ENCODE measurements around the gene PRR7. TPM values are rescaled to one million over a fixed set of nuclear protein-coding genes. Genes with fewer than 3 reads are reported as not detected.

Gene PRR7
- polyA plus RNA-seq, 1 of the 3 experiments (the other 2 are of a cell fraction) = 17.1 TPM

DNA sequence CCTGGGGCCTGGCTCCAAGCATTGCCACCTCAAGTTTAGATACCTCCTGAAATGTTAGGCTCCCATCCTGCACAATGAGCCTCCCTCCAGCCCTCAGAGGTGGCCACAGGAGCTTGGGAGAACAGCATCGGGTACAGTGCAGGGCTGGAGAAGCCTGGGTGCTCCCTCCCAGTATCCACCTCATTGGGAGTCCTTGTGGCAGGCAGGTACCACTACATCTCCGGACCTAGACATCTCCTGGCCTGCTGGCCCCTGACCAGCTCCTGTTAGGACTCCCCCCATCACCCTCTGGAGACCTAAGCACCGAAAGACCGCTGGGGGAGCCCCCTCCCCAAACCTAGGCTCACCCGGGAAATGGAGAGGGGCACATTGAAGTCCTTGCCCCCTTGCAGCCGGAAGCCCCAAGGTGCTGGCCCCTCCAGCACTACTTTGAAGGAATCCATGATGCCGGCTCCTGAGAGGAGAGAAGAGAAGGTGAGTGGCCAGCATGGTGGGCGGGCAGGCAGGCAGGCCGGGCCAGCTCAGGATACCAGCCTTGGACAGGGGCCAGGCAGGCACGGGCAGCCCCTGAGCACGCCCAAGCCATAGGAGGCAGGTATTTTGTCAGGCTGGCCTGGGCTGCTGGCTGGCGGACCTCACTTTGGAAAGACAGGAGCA lies 49.6 kb downstream of the PRR7 start (continued):
- TF ChIP-seq EP300 (IDR thresholded peaks at IDR 0.05; ENCODE audit: borderline replicate concordance in 1 of 2, low read depth in 1 of 2, low read length in 1 of 2) (no peak), EZH2phosphoT487 (IDR thresholded peaks at IDR 0.05; ENCODE audit: borderline replicate concordance, low read depth) (no peak)

DNA sequence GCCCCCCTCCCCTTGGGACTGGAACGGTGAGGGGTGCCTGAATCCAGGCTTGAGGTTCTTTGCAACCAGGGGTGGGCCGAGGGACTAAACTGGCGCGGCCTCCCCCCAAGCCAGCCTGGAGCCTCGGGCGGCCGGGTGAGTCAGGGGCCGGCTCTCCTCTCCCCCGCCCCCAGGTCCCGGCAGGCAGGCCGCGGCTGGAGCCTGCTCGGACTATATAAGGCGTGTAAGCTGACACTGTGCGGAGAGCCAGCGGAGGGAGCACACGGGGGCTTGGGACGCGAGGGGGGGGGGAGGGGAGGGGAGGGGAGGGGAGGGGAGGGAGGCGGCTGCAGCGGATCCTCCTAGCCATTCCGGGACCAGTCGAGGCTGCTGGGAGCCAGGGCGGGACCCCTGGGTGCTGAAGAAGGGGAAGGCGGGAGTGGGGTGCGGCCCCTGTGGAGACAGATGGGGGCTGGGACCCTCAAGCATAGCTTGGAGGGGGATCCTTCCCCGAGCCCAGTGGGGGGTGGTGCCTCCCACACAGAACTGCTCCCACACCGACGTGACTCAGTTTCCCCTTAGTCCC lies 50.2 kb downstream of the PRR7 start:
- peaks cover 51% of the 10 kb centered on the region for H3K79me2 ChIP-seq (ENCODE audit: insufficient read depth)
- H3K27ac ChIP-seq (ENCODE audit: low read depth in 2 of 2, low read length in 1 of 2) = peak overlapping the region; percentile 80 to 94
- CTCF ChIA-PET = interaction anchor here (1.1 to 15.9 kb wide), 10 partner anchors 19 to 302 kb away, joined by 3 to 228 read pairs (median 20); partner anchors contain the start of genes DBN1 and PRR7
- H3K9me2 ChIP-seq = no peaks in the 10 kb centered on the region
- no peaks in the 10 kb centered on the region for H3K27me3 ChIP-seq (ENCODE audit: insufficient read depth)
- H3K4me3 ChIP-seq (ENCODE audit: low read depth in 2 of 2, low read length in 1 of 2) = peak overlapping the region; percentile 83 to 94
- WGBS (ENCODE audit: low lambda C conversion rate) = 3% methylated on average over 19 of the region's 29 CpGs
- no peak overlapping the region for H2AFZ ChIP-seq (ENCODE audit: low read depth)
- H3K4me1 ChIP-seq (ENCODE audit: control insufficient read depth in 1 of 2, insufficient read depth in 2 of 2, low read depth in 1 of 2, low read length in 1 of 2) = peaks cover 33 to 62% of the 10 kb centered on the region in 2 experiments; a peak in 3 of 4 replicates
- peaks cover 44% of the 10 kb centered on the region for H4K20me1 ChIP-seq (ENCODE audit: insufficient read depth)
- peaks cover 18% of the 10 kb centered on the region in 2 experiments for H3K36me3 ChIP-seq (replicated peaks in 1 of 2; ENCODE audit: control insufficient read depth in 1 of 2, insufficient read depth in 2 of 2, low read length in 1 of 2)
- no peaks in the 10 kb centered on the region for H3K9me3 ChIP-seq
- H3K4me2 ChIP-seq = peak overlapping the region; percentile 94
- peaks cover 23% of the 10 kb centered on the region for H3F3A ChIP-seq (replicated peaks; ENCODE audit: insufficient read depth)
- POLR2A ChIA-PET = interaction anchor here (0.6 to 6.7 kb wide), 9 partner anchors 19 to 562 kb away, joined by 3 to 43 read pairs (median 4); partner anchors contain the start of gene DDX41
- peak; percentile 83 for DNase-seq
- peak overlapping the region; percentile 93 for H3K9ac ChIP-seq
- TF ChIP-seq RXRA (IDR thresholded peaks at IDR 0.05; ENCODE audit: borderline replicate concordance, low read depth) (no peak; the same call in 1 of the 2 replicates), RFX5 (IDR thresholded peaks at IDR 0.05; ENCODE audit: low read length) (no peak), TAF1 (IDR thresholded peaks at IDR 0.05; ENCODE audit: borderline replicate concordance, low read depth, low read length) (peak; percentile 39; the same call in 1 of the 2 replicates), ELF1 (IDR thresholded peaks at IDR 0.05) (no peak), POLR2AphosphoS5 (IDR thresholded peaks at IDR 0.05; ENCODE audit: low read depth, low read length) (peak; percentile 42; the same call in 1 of the 2 replicates), CHD2 (IDR thresholded peaks at IDR 0.05; ENCODE audit: low read length, partially characterized antibody) (peak; percentile 49), RCOR1 (IDR thresholded peaks at IDR 0.05; ENCODE audit: low read length) (no peak), EP300 (IDR thresholded peaks at IDR 0.05; ENCODE audit: borderline replicate concordance in 1 of 2, low read depth in 1 of 2, low read length in 1 of 2) (peak in 1 of 2 experiments; percentile 22; a peak in 1 of 4 replicates), MXI1 (IDR thresholded peaks at IDR 0.05; ENCODE audit: low read depth, low read length) (no peak), SIN3A (IDR thresholded peaks at IDR 0.05; ENCODE audit: borderline replicate concordance, low read depth, low read length) (no peak), NRF1 (IDR thresholded peaks at IDR 0.05; ENCODE audit: low read depth, low read length) (no peak), JUND (IDR thresholded peaks at IDR 0.05) (no peak), FOSL2 (IDR thresholded peaks at IDR 0.05; ENCODE audit: borderline replicate concordance, low read depth) (peak; percentile 48; the same call in 1 of the 2 replicates), FOXM1 (IDR thresholded peaks at IDR 0.05; ENCODE audit: low read depth) (no peak; the same call in 1 of the 2 replicates), FOXJ3 (CRISPR knock-in tag; IDR thresholded peaks at IDR 0.05) (no peak), NFIC (IDR thresholded peaks at IDR 0.05; ENCODE audit: borderline replicate concordance) (peak; percentile 3), EZH2phosphoT487 (IDR thresholded peaks at IDR 0.05; ENCODE audit: borderline replicate concordance, low read depth) (no peak), TCF12 (IDR thresholded peaks at IDR 0.05) (no peak; the same call in 1 of the 2 replicates)
- TF ChIP-seq, protein P1, sequence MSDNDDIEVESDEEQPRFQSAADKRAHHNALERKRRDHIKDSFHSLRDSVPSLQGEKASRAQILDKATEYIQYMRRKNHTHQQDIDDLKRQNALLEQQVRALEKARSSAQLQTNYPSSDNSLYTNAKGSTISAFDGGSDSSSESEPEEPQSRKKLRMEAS (IDR thresholded peaks at IDR 0.05; ENCODE audit: low read depth) = no peak
- TF ChIP-seq, protein P2, sequence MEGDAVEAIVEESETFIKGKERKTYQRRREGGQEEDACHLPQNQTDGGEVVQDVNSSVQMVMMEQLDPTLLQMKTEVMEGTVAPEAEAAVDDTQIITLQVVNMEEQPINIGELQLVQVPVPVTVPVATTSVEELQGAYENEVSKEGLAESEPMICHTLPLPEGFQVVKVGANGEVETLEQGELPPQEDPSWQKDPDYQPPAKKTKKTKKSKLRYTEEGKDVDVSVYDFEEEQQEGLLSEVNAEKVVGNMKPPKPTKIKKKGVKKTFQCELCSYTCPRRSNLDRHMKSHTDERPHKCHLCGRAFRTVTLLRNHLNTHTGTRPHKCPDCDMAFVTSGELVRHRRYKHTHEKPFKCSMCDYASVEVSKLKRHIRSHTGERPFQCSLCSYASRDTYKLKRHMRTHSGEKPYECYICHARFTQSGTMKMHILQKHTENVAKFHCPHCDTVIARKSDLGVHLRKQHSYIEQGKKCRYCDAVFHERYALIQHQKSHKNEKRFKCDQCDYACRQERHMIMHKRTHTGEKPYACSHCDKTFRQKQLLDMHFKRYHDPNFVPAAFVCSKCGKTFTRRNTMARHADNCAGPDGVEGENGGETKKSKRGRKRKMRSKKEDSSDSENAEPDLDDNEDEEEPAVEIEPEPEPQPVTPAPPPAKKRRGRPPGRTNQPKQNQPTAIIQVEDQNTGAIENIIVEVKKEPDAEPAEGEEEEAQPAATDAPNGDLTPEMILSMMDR (IDR thresholded peaks at IDR 0.05) = no peak
- TF ChIP-seq, protein P3, sequence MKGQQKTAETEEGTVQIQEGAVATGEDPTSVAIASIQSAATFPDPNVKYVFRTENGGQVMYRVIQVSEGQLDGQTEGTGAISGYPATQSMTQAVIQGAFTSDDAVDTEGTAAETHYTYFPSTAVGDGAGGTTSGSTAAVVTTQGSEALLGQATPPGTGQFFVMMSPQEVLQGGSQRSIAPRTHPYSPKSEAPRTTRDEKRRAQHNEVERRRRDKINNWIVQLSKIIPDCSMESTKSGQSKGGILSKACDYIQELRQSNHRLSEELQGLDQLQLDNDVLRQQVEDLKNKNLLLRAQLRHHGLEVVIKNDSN (IDR thresholded peaks at IDR 0.05; ENCODE audit: borderline replicate concordance, low read depth) = no peak
- TF ChIP-seq, protein P4, sequence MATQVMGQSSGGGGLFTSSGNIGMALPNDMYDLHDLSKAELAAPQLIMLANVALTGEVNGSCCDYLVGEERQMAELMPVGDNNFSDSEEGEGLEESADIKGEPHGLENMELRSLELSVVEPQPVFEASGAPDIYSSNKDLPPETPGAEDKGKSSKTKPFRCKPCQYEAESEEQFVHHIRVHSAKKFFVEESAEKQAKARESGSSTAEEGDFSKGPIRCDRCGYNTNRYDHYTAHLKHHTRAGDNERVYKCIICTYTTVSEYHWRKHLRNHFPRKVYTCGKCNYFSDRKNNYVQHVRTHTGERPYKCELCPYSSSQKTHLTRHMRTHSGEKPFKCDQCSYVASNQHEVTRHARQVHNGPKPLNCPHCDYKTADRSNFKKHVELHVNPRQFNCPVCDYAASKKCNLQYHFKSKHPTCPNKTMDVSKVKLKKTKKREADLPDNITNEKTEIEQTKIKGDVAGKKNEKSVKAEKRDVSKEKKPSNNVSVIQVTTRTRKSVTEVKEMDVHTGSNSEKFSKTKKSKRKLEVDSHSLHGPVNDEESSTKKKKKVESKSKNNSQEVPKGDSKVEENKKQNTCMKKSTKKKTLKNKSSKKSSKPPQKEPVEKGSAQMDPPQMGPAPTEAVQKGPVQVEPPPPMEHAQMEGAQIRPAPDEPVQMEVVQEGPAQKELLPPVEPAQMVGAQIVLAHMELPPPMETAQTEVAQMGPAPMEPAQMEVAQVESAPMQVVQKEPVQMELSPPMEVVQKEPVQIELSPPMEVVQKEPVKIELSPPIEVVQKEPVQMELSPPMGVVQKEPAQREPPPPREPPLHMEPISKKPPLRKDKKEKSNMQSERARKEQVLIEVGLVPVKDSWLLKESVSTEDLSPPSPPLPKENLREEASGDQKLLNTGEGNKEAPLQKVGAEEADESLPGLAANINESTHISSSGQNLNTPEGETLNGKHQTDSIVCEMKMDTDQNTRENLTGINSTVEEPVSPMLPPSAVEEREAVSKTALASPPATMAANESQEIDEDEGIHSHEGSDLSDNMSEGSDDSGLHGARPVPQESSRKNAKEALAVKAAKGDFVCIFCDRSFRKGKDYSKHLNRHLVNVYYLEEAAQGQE (IDR thresholded peaks at IDR 0.05; ENCODE audit: low read depth, low read length) = no peak
- TF ChIP-seq, protein P5, sequence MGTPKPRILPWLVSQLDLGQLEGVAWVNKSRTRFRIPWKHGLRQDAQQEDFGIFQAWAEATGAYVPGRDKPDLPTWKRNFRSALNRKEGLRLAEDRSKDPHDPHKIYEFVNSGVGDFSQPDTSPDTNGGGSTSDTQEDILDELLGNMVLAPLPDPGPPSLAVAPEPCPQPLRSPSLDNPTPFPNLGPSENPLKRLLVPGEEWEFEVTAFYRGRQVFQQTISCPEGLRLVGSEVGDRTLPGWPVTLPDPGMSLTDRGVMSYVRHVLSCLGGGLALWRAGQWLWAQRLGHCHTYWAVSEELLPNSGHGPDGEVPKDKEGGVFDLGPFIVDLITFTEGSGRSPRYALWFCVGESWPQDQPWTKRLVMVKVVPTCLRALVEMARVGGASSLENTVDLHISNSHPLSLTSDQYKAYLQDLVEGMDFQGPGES (IDR thresholded peaks at IDR 0.05; ENCODE audit: low read depth, low read length) = no peak

All from SK-N-SH (cell line).